NCI-H345 treated with DMSO at 0.1 percent for 48 hours (cell line): ENCODE results near the gene FKBP5.
"Not testable (repeated sequence)": the region's sequence is repeated elsewhere in the genome, so short reads cannot be mapped to it uniquely, and the experiment has no call there.

Experiments
- DNase-seq: peaks from one replicate; lab custom pipeline; 2025; ENCODE audit not compliant: unreplicated experiment; lab: John Stamatoyannopoulos, UW

FKBP5 gene

GRCh38 chr6:35550437-35550836 is 138.3 kb downstream of the FKBP5 start:
- DNase-seq = no peak

- DNase-seq = no peak
These were observed 141.0 kb downstream of the FKBP5 start for GRCh38 chr6:35547676-35548075.

- no peak for DNase-seq
These were observed 143.8 kb downstream of the FKBP5 start for GRCh38 chr6:35544769-35545361.

GRCh38 chr6:35543459-35544193 is 145.1 kb downstream of the FKBP5 start:
- DNase-seq = no peak

- DNase-seq = no peak
These were observed 146.9 kb downstream of the FKBP5 start for GRCh38 chr6:35541836-35542235.

GRCh38 chr6:35539223-35539622 is 149.5 kb downstream of the FKBP5 start:
- no peak for DNase-seq

GRCh38 chr6:35535847-35536246 is 152.9 kb downstream of the FKBP5 start:
- DNase-seq = not testable (repeated sequence)

GRCh38 chr6:35534407-35535170 is 154.1 kb downstream of the FKBP5 start:
- DNase-seq = no peak

GRCh38 chr6:35533981-35534380 is 154.7 kb downstream of the FKBP5 start:
- no peak for DNase-seq

GRCh38 chr6:35532126-35532525 is 156.6 kb downstream of the FKBP5 start:
- DNase-seq = no peak

- no peak for DNase-seq
These were observed 164.2 kb downstream of the FKBP5 start for GRCh38 chr6:35524380-35525020.
